Keratinocyte (primary cell): Measurements from ENCODE around the gene HHIP. TPM values are rescaled to one million over a fixed set of nuclear protein-coding genes. Genes with fewer than 3 reads are reported as not detected.
"Not testable (repeated sequence)": the region's sequence is repeated elsewhere in the genome, so short reads cannot be mapped to it uniquely, and the experiment has no call there.

Source experiments
- DNase-seq: peaks from one replicate; pipeline ENCODE4 v3.0.0-alpha.2; 2011; ENCODE audit warnings: low read depth, missing footprints, low spot score
- FAIRE-seq: peaks from 2 replicates; lab custom pipeline; 2011; peaks lifted over from hg19 to GRCh38; lab: Jason Lieb, UNC
- H2AFZ ChIP-seq: 2 replicates; pipeline ENCODE4 v1.6.0; 2012; ENCODE audit warnings: low read length, control low read depth, inconsistent platforms; ENCODE audit not compliant: control insufficient read depth
- H3K27ac ChIP-seq: 2 replicates; pipeline ENCODE4 v1.5.1; 2011; ENCODE audit warnings: low read length; ENCODE audit not compliant: control insufficient read depth, insufficient read depth
- H3K27me3 ChIP-seq: 3 replicates; pipeline ENCODE4 v1.6.0; 2011; ENCODE audit warnings: low read length; ENCODE audit not compliant: control insufficient read depth, insufficient read depth; ENCODE audit errors: extremely low read depth
- H3K36me3 ChIP-seq, 2 experiments: 2 replicates in 1 of 2; 3 replicates in 1 of 2; pipeline ENCODE4 v1.5.1; 2011; ENCODE audit warnings: low read length in 2 of 2, mild to moderate bottlenecking in 1 of 2; ENCODE audit not compliant: control insufficient read depth in 2 of 2, insufficient read depth in 2 of 2; ENCODE audit errors: extremely low read depth in 1 of 2
- H3K4me1 ChIP-seq: 3 replicates; pipeline ENCODE4 v1.5.1; 2011; ENCODE audit warnings: low read length; ENCODE audit not compliant: control insufficient read depth, insufficient read depth; ENCODE audit errors: extremely low read depth
- H3K4me2 ChIP-seq: 3 replicates; pipeline ENCODE4 v1.6.0; 2011; ENCODE audit warnings: low read depth, low read length; ENCODE audit not compliant: control insufficient read depth, insufficient read depth; ENCODE audit errors: extremely low read depth
- H3K4me3 ChIP-seq, 3 experiments: fragments of 200-600 bp in 1 of 3; sonication (generic) in 1 of 3; 2 replicates in 2 of 3; 3 replicates in 1 of 3; pipeline ENCODE4 v1.5.1; 2011 to 2016; ENCODE audit warnings: low read length in 3 of 3, mild to moderate bottlenecking in 3 of 3, control low read depth in 2 of 3, inconsistent platforms in 1 of 3, low read depth in 1 of 3, mixed read lengths in 1 of 3, mixed run types in 1 of 3, moderate library complexity in 1 of 3; ENCODE audit not compliant: control insufficient read depth in 2 of 3, insufficient read depth in 2 of 3; ENCODE audit errors: extremely low read depth in 1 of 3
- H3K79me2 ChIP-seq: 2 replicates; pipeline ENCODE4 v1.6.0; 2012; ENCODE audit warnings: low read length; ENCODE audit not compliant: control insufficient read depth, insufficient read depth
- H3K9ac ChIP-seq: 3 replicates; pipeline ENCODE4 v1.6.0; 2011; ENCODE audit warnings: low read length; ENCODE audit not compliant: control insufficient read depth, insufficient read depth; ENCODE audit errors: extremely low read depth
- H3K9me1 ChIP-seq: 3 replicates; pipeline ENCODE4 v1.6.0; 2011; ENCODE audit warnings: low read length; ENCODE audit not compliant: control insufficient read depth, insufficient read depth; ENCODE audit errors: extremely low read depth
- H3K9me3 ChIP-seq: 2 replicates; pipeline ENCODE4 v1.5.1; 2012; ENCODE audit warnings: low read depth, low read length; ENCODE audit not compliant: control insufficient read depth
- H4K20me1 ChIP-seq: 3 replicates; pipeline ENCODE4 v1.6.0; 2011; ENCODE audit warnings: low read length; ENCODE audit not compliant: control insufficient read depth, insufficient read depth; ENCODE audit errors: extremely low read depth
- dilution Hi-C: fragments of 300-500 bp; cut with MboI; formaldehyde crosslinking; loops from one replicate; pipeline ENCODE4 v1.7.0; 2020; ENCODE audit warnings: low sequenced_read_pairs; ENCODE audit not compliant: extremely low pct_ligation_motif_present
- polyA plus RNA-seq, 5 experiments: library from polyadenylated mRNA; depleted of rRNA in 3 of 5; stranded (reverse) in 3 of 5; stranded (forward) in 1 of 5; unstranded in 1 of 5; fragments of >200 nt; gene quantifications; 1 replicate in 1 of 5; 2 replicates in 3 of 5; 3 replicates in 1 of 5; pipeline versions ENCODE4 v1.2.1 to v1.2.3, GENCODE V29; 2011 to 2012; ENCODE audit warnings: missing spikeins in 2 of 5, low read depth in 1 of 5, low replicate concordance in 1 of 5
- small RNA-seq, 3 experiments: library from RNA; depleted of rRNA; stranded (forward); fragments of <200 nt; gene quantifications; one replicate each; pipeline ENCODE3, GENCODE V24; 2012; ENCODE audit warnings: low read depth in 3 of 3, low replicate concordance in 1 of 3; ENCODE audit not compliant: insufficient read length in 3 of 3
- TF ChIP-seq, protein P1 (sequence below), 3 experiments: IDR thresholded peaks in 1 of 3; conservative IDR thresholded peaks in 1 of 3; optimal IDR thresholded peaks in 1 of 3; 2 replicates in 2 of 3; 3 replicates in 1 of 3; pipeline versions ENCODE3 to v1.5.1; 2011; ENCODE audit warnings: low read length in 3 of 3, mild to moderate bottlenecking in 3 of 3, moderate library complexity in 2 of 3, control low read depth in 1 of 3, inconsistent platforms in 1 of 3; ENCODE audit not compliant: insufficient read depth in 2 of 3; ENCODE audit errors: extremely low read depth in 1 of 3

Gene HHIP
- polyA plus RNA-seq, 1 donor (not counting 4 experiments of a cell fraction or from before 2014, with no cell fraction given): 0.20 TPM

DNA sequence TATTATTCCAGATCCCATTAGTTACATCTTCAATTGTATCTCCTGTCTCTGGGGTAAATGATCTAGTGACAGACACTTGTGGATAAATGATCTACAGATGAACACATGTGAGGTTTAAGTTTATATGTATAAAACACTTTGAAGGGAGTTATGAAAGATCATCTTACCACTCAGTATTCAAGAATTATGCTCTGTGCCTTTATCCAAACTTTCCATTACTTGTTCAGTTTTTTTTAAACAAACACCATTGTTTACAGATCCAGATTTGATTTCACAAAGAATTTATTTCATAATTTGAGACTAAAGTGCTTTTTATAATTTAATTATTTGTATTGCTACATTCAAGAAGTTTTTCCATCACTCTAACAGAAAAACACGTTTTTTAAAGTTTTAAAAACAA lies 142.5 kb downstream of the HHIP start:
- no peaks in the 10 kb centered on the region for H3K79me2 ChIP-seq
- no peaks in the 10 kb centered on the region for H3K9me3 ChIP-seq
- no peak overlapping the region for H3K27ac ChIP-seq
- DNase-seq: no peak
- no peaks in the 10 kb centered on the region for H3K9me1 ChIP-seq
- H4K20me1 ChIP-seq: no peaks in the 10 kb centered on the region
- dilution Hi-C loops: no loop called here
- FAIRE-seq: no peak
- no peaks in the 10 kb centered on the region for H3K36me3 ChIP-seq
- H3K4me1 ChIP-seq: no peaks in the 10 kb centered on the region
- TF ChIP-seq, protein P1, sequence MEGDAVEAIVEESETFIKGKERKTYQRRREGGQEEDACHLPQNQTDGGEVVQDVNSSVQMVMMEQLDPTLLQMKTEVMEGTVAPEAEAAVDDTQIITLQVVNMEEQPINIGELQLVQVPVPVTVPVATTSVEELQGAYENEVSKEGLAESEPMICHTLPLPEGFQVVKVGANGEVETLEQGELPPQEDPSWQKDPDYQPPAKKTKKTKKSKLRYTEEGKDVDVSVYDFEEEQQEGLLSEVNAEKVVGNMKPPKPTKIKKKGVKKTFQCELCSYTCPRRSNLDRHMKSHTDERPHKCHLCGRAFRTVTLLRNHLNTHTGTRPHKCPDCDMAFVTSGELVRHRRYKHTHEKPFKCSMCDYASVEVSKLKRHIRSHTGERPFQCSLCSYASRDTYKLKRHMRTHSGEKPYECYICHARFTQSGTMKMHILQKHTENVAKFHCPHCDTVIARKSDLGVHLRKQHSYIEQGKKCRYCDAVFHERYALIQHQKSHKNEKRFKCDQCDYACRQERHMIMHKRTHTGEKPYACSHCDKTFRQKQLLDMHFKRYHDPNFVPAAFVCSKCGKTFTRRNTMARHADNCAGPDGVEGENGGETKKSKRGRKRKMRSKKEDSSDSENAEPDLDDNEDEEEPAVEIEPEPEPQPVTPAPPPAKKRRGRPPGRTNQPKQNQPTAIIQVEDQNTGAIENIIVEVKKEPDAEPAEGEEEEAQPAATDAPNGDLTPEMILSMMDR (optimal IDR thresholded peaks at IDR 0.05 in 1 of 3, IDR thresholded peaks at IDR 0.05 in 1 of 3, conservative IDR thresholded peaks at IDR 0.05 in 1 of 3; ENCODE audit: extremely low read depth in 1 of 3, insufficient read depth in 2 of 3, low read length in 3 of 3): no peak
- H3K27me3 ChIP-seq: no peaks in the 10 kb centered on the region
- H2AFZ ChIP-seq: no peak overlapping the region
- no peak overlapping the region for H3K4me3 ChIP-seq
- H3K4me2 ChIP-seq: no peak overlapping the region
- H3K9ac ChIP-seq: no peak overlapping the region

DNA sequence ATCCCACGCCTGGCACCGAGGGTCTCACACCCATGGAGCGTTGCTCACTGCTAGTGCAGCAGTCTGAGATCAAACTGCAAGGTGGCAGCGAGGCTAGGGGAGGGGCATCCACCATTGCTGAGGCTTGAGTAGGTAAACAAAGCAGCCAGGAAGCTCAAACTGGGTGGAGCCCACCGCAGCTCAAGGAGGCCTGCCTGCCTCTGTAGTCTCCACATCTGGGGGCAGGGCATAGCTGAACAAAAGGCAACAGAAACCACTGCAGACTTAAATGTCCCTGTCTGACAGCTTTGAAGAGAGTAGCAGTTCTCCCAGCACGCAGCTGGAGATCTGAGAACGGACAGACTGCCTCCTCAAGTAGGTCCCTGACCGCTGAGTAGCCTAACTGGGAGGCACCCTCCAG lies 146.0 kb downstream of the HHIP start:
- H3K27ac ChIP-seq, H3K4me2 ChIP-seq, H3K36me3 ChIP-seq, H3K4me1 ChIP-seq, H4K20me1 ChIP-seq, H2AFZ ChIP-seq, H3K4me3 ChIP-seq, FAIRE-seq, DNase-seq, H3K9me3 ChIP-seq, H3K9me1 ChIP-seq, H3K9ac ChIP-seq, H3K79me2 ChIP-seq, dilution Hi-C loops, H3K27me3 ChIP-seq: not testable (repeated sequence)

Small RNAs within 50 kb of the gene (small RNA-seq; reads per million reads assigned to genes)
- gene RF02271: 0 reads per million in 3 experiments
